HepG2 (cell line): ENCODE measurements around the gene NKX2-2. TPM values are rescaled to one million over a fixed set of nuclear protein-coding genes. Genes with fewer than 3 reads are reported as not detected.

Source experiments
- ATAC-seq: fragments of 200-7000 bp; cut with Tn5 transposase; 3 replicates; pipeline ENCODE4 v1.9.1; 2020; ENCODE audit warnings: mild to moderate bottlenecking, moderate library complexity
- BruUV-seq: library from RNA; stranded (reverse); fragments of 400-500 nt; replicated peaks from 2 replicates; lab custom pipeline; 2021; lab: Mats Ljungman, UMichigan
- CTCF ChIA-PET: fragments of 300-600 bp; formaldehyde crosslinking; extraction: SDS; loops from one replicate; lab custom pipeline; 2021; ENCODE audit warnings: low total read pairs, inconsistent platforms, low intra/inter-chr PET ratio; lab: Yijun Ruan, JAX
- POLR2A ChIA-PET: fragments of 350-600 bp; sonication (Branson Sonifier 250); formaldehyde crosslinking; loops from one replicate; lab custom pipeline; 2020; ENCODE audit warnings: antibody characterized with exemption, inconsistent platforms; lab: Yijun Ruan, JAX
- DNase-seq: peaks from one replicate; pipeline ENCODE4 v3.0.0-alpha.2; 2015; ENCODE audit warnings: low spot score
- FAIRE-seq: peaks from 3 replicates; lab custom pipeline; 2011; peaks lifted over from hg19 to GRCh38; lab: Jason Lieb, UNC
- H2AFZ ChIP-seq: one replicate; pipeline ENCODE4 v1.6.1; 2011; ENCODE audit warnings: low read length, inconsistent platforms
- H3K27ac ChIP-seq: fragments of 300-600 bp; 3 replicates; pipeline ENCODE4 v1.8.0; 2011; ENCODE audit warnings: mixed run types, mild to moderate bottlenecking, mixed read lengths, low read length, inconsistent platforms; ENCODE audit not compliant: insufficient read depth; ENCODE audit errors: extremely low read length
- H3K27me3 ChIP-seq, 2 experiments: fragments of 200-600 bp in 1 of 2; 2 replicates in 1 of 2; 3 replicates in 1 of 2; pipeline versions ENCODE4 v1.6.0 to v1.8.0; 2011; ENCODE audit warnings: low read length in 2 of 2, mild to moderate bottlenecking in 2 of 2, moderate library complexity in 2 of 2, inconsistent platforms in 1 of 2; ENCODE audit not compliant: insufficient read depth in 2 of 2, control insufficient read depth in 1 of 2
- H3K36me3 ChIP-seq, 2 experiments: fragments of 200-600 bp in 1 of 2; replicated peaks in 1 of 2; 2 replicates in 1 of 2; 3 replicates in 1 of 2; pipeline versions ENCODE4 v1.5.1 to v1.8.0; 2011; ENCODE audit warnings: low read length in 2 of 2, inconsistent platforms in 1 of 2; ENCODE audit not compliant: insufficient read depth in 2 of 2, control insufficient read depth in 1 of 2
- H3K4me1 ChIP-seq: 2 replicates; pipeline ENCODE4 v1.5.1; 2012; ENCODE audit warnings: low read length, inconsistent platforms; ENCODE audit not compliant: insufficient read depth
- H3K4me2 ChIP-seq: 2 replicates; pipeline ENCODE4 v1.6.0; 2011; ENCODE audit warnings: low read depth, low read length, inconsistent platforms
- H3K4me3 ChIP-seq, 3 experiments: fragments of 200-600 bp in 1 of 3; sonication (generic), shearing (Covaris generic) in 1 of 3; replicated peaks in 1 of 3; 2 replicates each; pipeline ENCODE4 v1.5.1; 2011 to 2016; ENCODE audit warnings: low read length in 3 of 3, inconsistent platforms in 2 of 3, low read depth in 2 of 3, mild to moderate bottlenecking in 2 of 3, control low read depth in 1 of 3, mixed read lengths in 1 of 3; ENCODE audit not compliant: insufficient read depth in 1 of 3
- H3K79me2 ChIP-seq: one replicate; pipeline ENCODE4 v1.6.1; 2011; ENCODE audit warnings: low read length, inconsistent platforms; ENCODE audit not compliant: insufficient read depth
- H3K9ac ChIP-seq: 2 replicates; pipeline ENCODE4 v1.6.0; 2011; ENCODE audit warnings: mild to moderate bottlenecking, low read depth, low read length, inconsistent platforms; ENCODE audit not compliant: insufficient read depth
- H3K9me3 ChIP-seq: 2 replicates; pipeline ENCODE4 v1.5.1; 2012; ENCODE audit warnings: mild to moderate bottlenecking, low read length
- H4K20me1 ChIP-seq: 2 replicates; pipeline ENCODE4 v1.6.0; 2011; ENCODE audit warnings: inconsistent platforms, mild to moderate bottlenecking, low read length, moderate library complexity; ENCODE audit not compliant: insufficient read depth
- AKNA ChIP-seq: sonication (generic); formaldehyde crosslinking; IDR thresholded peaks from 2 replicates; pipeline ENCODE4 v1.4.0; 2020; ENCODE audit warnings: missing genetic modification reagents, borderline replicate concordance
- DR1 ChIP-seq: sonication (generic); formaldehyde crosslinking; IDR thresholded peaks from 2 replicates; pipeline ENCODE4 v1.8.0; 2021; ENCODE audit warnings: mild to moderate bottlenecking, missing genetic modification reagents, inconsistent platforms
- PPARG ChIP-seq: conservative IDR thresholded peaks from 2 replicates; pipeline ENCODE4 v1.6.1; 2016; ENCODE audit warnings: missing biosample characterization, missing genetic modification reagents
- ZNF317 ChIP-seq: sonication (generic); formaldehyde crosslinking; IDR thresholded peaks from 2 replicates; pipeline ENCODE4 v1.5.0; 2020; ENCODE audit warnings: mild to moderate bottlenecking, missing genetic modification reagents
- WGBS: methylation state at CpG from one replicate; pipeline ENCODE4 v1.1.6; 2017; ENCODE audit warnings: low lambda C conversion rate; 5-methylcytosine and 5-hydroxymethylcytosine counted together
- in situ Hi-C: cut with HindIII; loops from 2 replicates; pipeline ENCODE4 v1.10.0; 2017; ENCODE audit warnings: low pct_unique_long_range_greater_than_20kb; ENCODE audit not compliant: extremely low pct_ligation_motif_present
- intact Hi-C: fragments of 100-400 bp; cut with micrococcal nuclease; formaldehyde crosslinking; loops from one replicate; pipeline ENCODE4 v1.10.0; 2022; ENCODE audit not compliant: unreplicated experiment
- polyA plus RNA-seq, 8 experiments: library from polyadenylated mRNA; depleted of rRNA in 3 of 8; stranded (reverse) in 7 of 8; unstranded in 1 of 8; fragments of >200 nt; fragmentation: Illumina TruSeq in 4 of 8; extraction: Trizol in 4 of 8; gene quantifications; 2 replicates each; pipeline versions ENCODE4 v1.2.1 to v1.2.3, GENCODE V29; 2011 to 2016; ENCODE audit warnings: low read depth in 4 of 8, missing spikeins in 1 of 8, mixed read lengths in 1 of 8; ENCODE audit not compliant: insufficient read depth in 1 of 8
- total RNA-seq, 5 experiments: library from RNA; depleted of rRNA; stranded (reverse); fragments of >200 nt; fragmentation: Illumina TruSeq; extraction: Trizol; gene quantifications; 2 replicates each; pipeline ENCODE4 v1.2.3, GENCODE V29; 2016; ENCODE audit warnings: low read depth in 1 of 5

The NKX2-2 gene
- total and polyA plus RNA-seq, 2 of the 13 experiments (the other 11 are each of a cell fraction or from before 2014, with no cell fraction given), result not detected

- no peak for DNase-seq
- H3K9ac ChIP-seq, result no peak overlapping the region
- no peak overlapping the region for H3K4me3 ChIP-seq
- H3K27ac ChIP-seq, result no peak overlapping the region
- peaks cover 8 to 21% of the 10 kb centered on the region in 2 experiments; a peak in 4 of 5 replicates for H3K27me3 ChIP-seq
- no peak overlapping the region for H2AFZ ChIP-seq
- H3K79me2 ChIP-seq, result no peaks in the 10 kb centered on the region
- no peaks in the 10 kb centered on the region for H3K36me3 ChIP-seq
- TF ChIP-seq AKNA (no peak), ZNF317 (peak; percentile 95)
- peaks cover 17% of the 10 kb centered on the region; the same call in 1 of the 2 replicates for H3K4me1 ChIP-seq
- H4K20me1 ChIP-seq, result no peaks in the 10 kb centered on the region
- in situ Hi-C loops (loop anchor here (5.0 kb wide), 1 partner anchor 44 kb away; no protein-coding TSS in a partner anchor), intact Hi-C loops (loop anchor here (2.0 kb wide), 1 partner anchor 37 kb away; no protein-coding TSS in a partner anchor)
- H3K9me3 ChIP-seq, result no peaks in the 10 kb centered on the region
- no peak overlapping the region for H3K4me2 ChIP-seq
- ChIA-PET CTCF (no interaction called here), POLR2A (no interaction called here)
- WGBS, result 19% methylated on average over 5 of the region's 5 CpGs
- BruUV-seq, result no TSS peak
- no peak for FAIRE-seq
- no peak for ATAC-seq
Observed at GRCh38 chr20:21527908-21528307, 14.0 kb upstream of the NKX2-2 start.

GRCh38 chr20:21526776-21527175 lies 12.9 kb upstream of the NKX2-2 start:
- no peak for TF ChIP-seq DR1 (CRISPR knock-in tag)
- TF ChIP-seq PPARG (CRISPR knock-in tag), result 0 out of 2 replicates have a peak, but pooled peaks have one; percentile 31
- Histone ChIP-seq H3K9ac (no peak overlapping the region), H3K27ac (no peak overlapping the region), H2AFZ (no peak overlapping the region), H3K4me3 (no peak overlapping the region), H3K27me3 (peaks cover 8 to 31% of the 10 kb centered on the region in 2 experiments; a peak in 4 of 5 replicates), H3K4me2 (no peak overlapping the region), H4K20me1 (no peaks in the 10 kb centered on the region), H3K36me3 (no peaks in the 10 kb centered on the region), H3K4me1 (peaks cover 20% of the 10 kb centered on the region; the same call in 1 of the 2 replicates), H3K79me2 (no peaks in the 10 kb centered on the region), H3K9me3 (no peaks in the 10 kb centered on the region)
- DNase-seq (no peak), FAIRE-seq (no peak), ATAC-seq (no peak)
- intact Hi-C loops (no loop called here), in situ Hi-C loops (loop anchor here (5.0 kb wide), 1 partner anchor 46 kb away; no protein-coding TSS in a partner anchor)
- CTCF ChIA-PET, result interaction anchor here (0.7 kb wide), 1 partner anchor 45 kb away, joined by 3 read pairs; no protein-coding TSS in a partner anchor
- POLR2A ChIA-PET, result no interaction called here
- BruUV-seq, result no TSS peak
